H1 (cell line): ENCODE data around the gene RRAS. TPM values are rescaled to one million over a fixed set of nuclear protein-coding genes. Genes with fewer than 3 reads are reported as not detected.

Source experiments
- BCL11A ChIP-seq, 2 experiments: IDR thresholded peaks; one replicate each; pipeline ENCODE4 v1.6.1; 2011; ENCODE audit warnings: low read depth in 2 of 2, low read length in 2 of 2, mild to moderate bottlenecking in 2 of 2
- CEBPB ChIP-seq: IDR thresholded peaks from 2 replicates; pipeline ENCODE4 v1.6.1; 2012; ENCODE audit warnings: low read depth, low read length
- E2F6 ChIP-seq: IDR thresholded peaks from 2 replicates; pipeline ENCODE4 v1.6.1; 2012; ENCODE audit warnings: inconsistent platforms
- EZH2 ChIP-seq: fragments of 200-600 bp; sonication (generic); IDR thresholded peaks from 2 replicates; pipeline ENCODE4 v1.7.1; 2012; ENCODE audit warnings: low read depth, mild to moderate bottlenecking, moderate library complexity, low read length, inconsistent platforms; ENCODE audit not compliant: severe bottlenecking
- FOSL1 ChIP-seq: IDR thresholded peaks from 2 replicates; pipeline ENCODE4 v1.6.1; 2011; ENCODE audit warnings: mild to moderate bottlenecking, low read depth, low read length, moderate library complexity; ENCODE audit not compliant: insufficient read depth
- GABPA ChIP-seq: IDR thresholded peaks from 2 replicates; pipeline ENCODE4 v1.6.1; 2011; ENCODE audit warnings: mild to moderate bottlenecking, low read length, moderate library complexity, borderline replicate concordance; ENCODE audit not compliant: insufficient read depth
- GTF2F1 ChIP-seq: IDR thresholded peaks from 2 replicates; pipeline ENCODE4 v1.6.1; 2012; ENCODE audit warnings: low read depth, low read length, improper control_type of control experiment, borderline replicate concordance
- KDM5A ChIP-seq: fragments of 200-600 bp; IDR thresholded peaks from 2 replicates; pipeline ENCODE4 v1.7.1; 2012; ENCODE audit warnings: mild to moderate bottlenecking, low read length, inconsistent platforms, mixed read lengths
- PHF8 ChIP-seq: fragments of 200-600 bp; sonication (generic); conservative IDR thresholded peaks from 2 replicates; pipeline ENCODE4 v1.7.1; 2012; ENCODE audit warnings: low read depth, mild to moderate bottlenecking, inconsistent platforms, low read length, moderate library complexity
- POU5F1 ChIP-seq: IDR thresholded peaks from 2 replicates; pipeline ENCODE4 v1.6.1; 2011; ENCODE audit warnings: low read depth, mild to moderate bottlenecking, low read length, moderate library complexity
- RFX5 ChIP-seq: IDR thresholded peaks from 2 replicates; pipeline ENCODE4 v1.6.1; 2011; ENCODE audit warnings: low read depth, low read length, improper control_type of control experiment, borderline replicate concordance
- SIN3A ChIP-seq, 2 experiments: IDR thresholded peaks in 1 of 2; conservative IDR thresholded peaks in 1 of 2; 2 replicates each; pipeline ENCODE4 v1.6.1; 2011 to 2012; ENCODE audit warnings: low read length in 2 of 2, improper control_type of control experiment in 1 of 2, low read depth in 1 of 2, mild to moderate bottlenecking in 1 of 2
- SIRT6 ChIP-seq: IDR thresholded peaks from one replicate; pipeline ENCODE4 v1.7.1; 2012; ENCODE audit warnings: low read length, inconsistent platforms
- SP2 ChIP-seq: IDR thresholded peaks from 2 replicates; pipeline ENCODE4 v1.6.1; 2012; ENCODE audit warnings: mild to moderate bottlenecking, low read length, inconsistent platforms
- SP4 ChIP-seq: IDR thresholded peaks from 2 replicates; pipeline ENCODE4 v1.6.1; 2012; ENCODE audit warnings: low read length, inconsistent platforms
- polyA plus RNA-seq, 7 experiments: library from polyadenylated mRNA; depleted of rRNA in 3 of 7; stranded (reverse) in 5 of 7; unstranded in 2 of 7; fragments of >200 nt in 5 of 7; fragments of 200-250 nt in 2 of 7; gene quantifications; 1 replicate in 5 of 7; 2 replicates in 1 of 7; 4 replicates in 1 of 7; pipeline versions ENCODE4 v1.2.1 to v1.2.3, GENCODE V29; 2011 to 2013; ENCODE audit warnings: missing spikeins in 2 of 7, mixed read lengths in 2 of 7
- total RNA-seq: library from RNA; stranded (reverse); fragmentation: NEBNext Ultra II Directional; extraction: Animal tissue kit (Norgen Biotek cat#: 25700); gene quantifications from 2 replicates; pipeline ENCODE4 v1.2.1, GENCODE V29; 2021
- TF ChIP-seq, protein P1 (sequence below): IDR thresholded peaks from 2 replicates; pipeline ENCODE4 v1.6.1; 2012; ENCODE audit warnings: inconsistent platforms
- TF ChIP-seq, protein P2 (sequence below), 3 experiments: IDR thresholded peaks; 1 replicate in 2 of 3; 2 replicates in 1 of 3; pipeline versions ENCODE4 v1.5.1 to v1.6.1; 2011; ENCODE audit warnings: low read length in 3 of 3, mild to moderate bottlenecking in 3 of 3, inconsistent platforms in 2 of 3, low read depth in 1 of 3, moderate library complexity in 1 of 3; ENCODE audit not compliant: insufficient read depth in 1 of 3; ENCODE audit errors: control extremely low read depth in 1 of 3
- TF ChIP-seq, protein P3 (sequence below): IDR thresholded peaks from 2 replicates; pipeline ENCODE4 v1.6.1; 2012; ENCODE audit warnings: low read length, inconsistent platforms

The RRAS gene
- total and polyA plus RNA-seq, 2 of the 8 experiments (the other 6 are each of a cell fraction or from before 2014, with no cell fraction given) = 17.7 to 49.1 TPM

DNA sequence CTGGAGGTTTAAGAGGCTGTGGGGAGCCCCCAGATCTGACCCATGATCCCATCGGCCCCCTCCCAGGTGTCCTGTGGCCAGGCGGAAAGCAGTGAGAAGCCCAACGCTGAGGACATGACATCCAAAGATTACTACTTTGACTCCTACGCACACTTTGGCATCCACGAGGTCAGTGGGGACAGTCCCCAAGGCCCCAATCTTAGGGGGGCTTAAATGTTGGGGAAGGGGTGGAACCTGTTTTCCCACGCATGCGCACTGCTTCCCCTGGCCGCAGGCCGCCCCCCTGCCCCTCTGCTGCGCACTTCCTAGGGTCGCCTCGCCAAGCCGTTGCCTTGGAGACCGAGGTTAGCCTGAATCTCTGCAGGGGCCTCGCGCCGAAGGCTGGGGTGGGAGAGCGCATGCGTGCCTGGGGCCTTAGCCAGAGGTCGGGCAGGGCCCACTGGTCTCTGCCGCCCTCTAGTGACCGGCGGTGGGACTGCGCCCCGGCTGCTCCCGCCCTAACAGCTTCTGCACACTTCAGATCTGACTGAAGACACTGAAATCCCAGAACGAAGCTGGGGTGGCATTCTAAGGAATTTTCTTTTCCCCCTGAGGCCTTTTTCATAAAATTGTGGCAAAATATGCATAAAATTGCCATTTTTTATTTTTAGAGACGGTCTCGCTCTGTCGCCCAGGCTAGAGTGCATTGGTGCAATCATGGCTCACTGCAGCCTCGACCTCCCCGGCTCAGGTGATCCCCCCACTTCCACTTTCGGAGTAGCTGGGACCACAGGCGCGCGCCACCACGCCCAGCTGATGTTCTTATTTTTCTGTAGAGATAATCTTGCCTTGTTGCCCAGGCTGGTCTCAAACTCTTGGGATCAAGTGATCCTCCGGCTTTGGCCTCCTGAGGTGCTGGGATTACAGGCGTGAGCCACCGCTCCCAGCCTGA is 40.7 kb upstream of the RRAS start (continued):
- TF ChIP-seq POU5F1 (no peak), RFX5 (no peak), PHF8 (no peak), BCL11A (IDR thresholded peaks at IDR 0.05; ENCODE audit: low read depth in 2 of 2, low read length in 2 of 2) (no peak), GABPA (no peak), SP4 (no peak), CEBPB (no peak), EZH2 (no peak), KDM5A (no peak), E2F6 (peak; percentile 37; the same call in 1 of the 2 replicates), SIN3A (conservative IDR thresholded peaks at IDR 0.05 in 1 of 2, IDR thresholded peaks at IDR 0.05 in 1 of 2; ENCODE audit: low read depth in 1 of 2, low read length in 2 of 2) (peak; percentile 47 to 88; a peak in 3 of 4 replicates), FOSL1 (no peak), GTF2F1 (no peak), SP2 (no peak), SIRT6 (no peak)
- TF ChIP-seq, protein P1, sequence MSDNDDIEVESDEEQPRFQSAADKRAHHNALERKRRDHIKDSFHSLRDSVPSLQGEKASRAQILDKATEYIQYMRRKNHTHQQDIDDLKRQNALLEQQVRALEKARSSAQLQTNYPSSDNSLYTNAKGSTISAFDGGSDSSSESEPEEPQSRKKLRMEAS = peak; percentile 68; the same call in 1 of the 2 replicates
- TF ChIP-seq, protein P2, sequence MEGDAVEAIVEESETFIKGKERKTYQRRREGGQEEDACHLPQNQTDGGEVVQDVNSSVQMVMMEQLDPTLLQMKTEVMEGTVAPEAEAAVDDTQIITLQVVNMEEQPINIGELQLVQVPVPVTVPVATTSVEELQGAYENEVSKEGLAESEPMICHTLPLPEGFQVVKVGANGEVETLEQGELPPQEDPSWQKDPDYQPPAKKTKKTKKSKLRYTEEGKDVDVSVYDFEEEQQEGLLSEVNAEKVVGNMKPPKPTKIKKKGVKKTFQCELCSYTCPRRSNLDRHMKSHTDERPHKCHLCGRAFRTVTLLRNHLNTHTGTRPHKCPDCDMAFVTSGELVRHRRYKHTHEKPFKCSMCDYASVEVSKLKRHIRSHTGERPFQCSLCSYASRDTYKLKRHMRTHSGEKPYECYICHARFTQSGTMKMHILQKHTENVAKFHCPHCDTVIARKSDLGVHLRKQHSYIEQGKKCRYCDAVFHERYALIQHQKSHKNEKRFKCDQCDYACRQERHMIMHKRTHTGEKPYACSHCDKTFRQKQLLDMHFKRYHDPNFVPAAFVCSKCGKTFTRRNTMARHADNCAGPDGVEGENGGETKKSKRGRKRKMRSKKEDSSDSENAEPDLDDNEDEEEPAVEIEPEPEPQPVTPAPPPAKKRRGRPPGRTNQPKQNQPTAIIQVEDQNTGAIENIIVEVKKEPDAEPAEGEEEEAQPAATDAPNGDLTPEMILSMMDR (IDR thresholded peaks at IDR 0.05; ENCODE audit: control extremely low read depth in 1 of 3, insufficient read depth in 1 of 3, low read depth in 1 of 3, low read length in 3 of 3) = peak; percentile 88 to 98 (median 98)
- TF ChIP-seq, protein P3, sequence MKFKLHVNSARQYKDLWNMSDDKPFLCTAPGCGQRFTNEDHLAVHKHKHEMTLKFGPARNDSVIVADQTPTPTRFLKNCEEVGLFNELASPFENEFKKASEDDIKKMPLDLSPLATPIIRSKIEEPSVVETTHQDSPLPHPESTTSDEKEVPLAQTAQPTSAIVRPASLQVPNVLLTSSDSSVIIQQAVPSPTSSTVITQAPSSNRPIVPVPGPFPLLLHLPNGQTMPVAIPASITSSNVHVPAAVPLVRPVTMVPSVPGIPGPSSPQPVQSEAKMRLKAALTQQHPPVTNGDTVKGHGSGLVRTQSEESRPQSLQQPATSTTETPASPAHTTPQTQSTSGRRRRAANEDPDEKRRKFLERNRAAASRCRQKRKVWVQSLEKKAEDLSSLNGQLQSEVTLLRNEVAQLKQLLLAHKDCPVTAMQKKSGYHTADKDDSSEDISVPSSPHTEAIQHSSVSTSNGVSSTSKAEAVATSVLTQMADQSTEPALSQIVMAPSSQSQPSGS = no peak
